ENCODE results near the gene ALDH4A1. TPM values are rescaled to one million over a fixed set of nuclear protein-coding genes. Genes with fewer than 3 reads are reported as not detected.

Gene ALDH4A1
- total and polyA plus RNA-seq, 10 of the 15 experiments (the other 5 are each of a cell fraction or from before 2014, with no cell fraction given), result 0.06 to 25.5 (median 13.0) TPM

DNA sequence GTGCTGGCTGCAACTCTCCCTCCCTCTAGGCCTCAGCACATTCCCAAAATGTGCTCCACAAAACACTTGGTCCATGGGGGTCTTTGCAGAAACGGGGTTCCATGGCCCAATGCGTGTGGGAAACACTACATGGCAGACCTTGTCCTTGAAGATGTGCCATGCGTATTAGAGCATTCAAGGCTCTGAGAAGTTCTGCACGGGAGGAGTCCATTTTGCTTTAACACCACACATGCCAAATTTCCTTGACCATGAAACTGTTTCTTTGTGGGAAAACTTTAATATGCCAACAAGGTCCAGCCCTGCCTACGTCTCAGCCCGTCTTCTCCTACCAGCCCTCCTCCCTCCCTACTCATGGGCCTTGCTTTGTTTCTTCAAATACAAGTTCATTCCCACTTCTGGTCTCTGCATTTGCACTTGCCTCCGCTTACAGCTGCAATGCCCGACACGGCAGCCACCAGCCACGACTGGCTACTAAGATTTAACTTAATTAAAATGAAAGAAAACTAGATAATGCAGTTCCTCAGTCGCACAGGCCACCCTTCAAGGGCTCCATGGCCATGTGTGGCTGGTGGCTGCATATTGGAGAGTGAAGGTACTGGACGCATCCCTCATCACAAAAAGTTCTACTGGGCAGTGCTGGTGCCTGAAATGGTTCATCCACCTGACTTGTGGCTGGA, 23.7 kb downstream of the ALDH4A1 start (continued):
- TF ChIP-seq IKZF1 (conservative IDR thresholded peaks at IDR 0.05) (no peak), JUNB (IDR thresholded peaks at IDR 0.05) (no peak), NFYA (IDR thresholded peaks at IDR 0.05; ENCODE audit: borderline replicate concordance, low read depth, low read length) (no peak)
- TF ChIP-seq, protein P1, sequence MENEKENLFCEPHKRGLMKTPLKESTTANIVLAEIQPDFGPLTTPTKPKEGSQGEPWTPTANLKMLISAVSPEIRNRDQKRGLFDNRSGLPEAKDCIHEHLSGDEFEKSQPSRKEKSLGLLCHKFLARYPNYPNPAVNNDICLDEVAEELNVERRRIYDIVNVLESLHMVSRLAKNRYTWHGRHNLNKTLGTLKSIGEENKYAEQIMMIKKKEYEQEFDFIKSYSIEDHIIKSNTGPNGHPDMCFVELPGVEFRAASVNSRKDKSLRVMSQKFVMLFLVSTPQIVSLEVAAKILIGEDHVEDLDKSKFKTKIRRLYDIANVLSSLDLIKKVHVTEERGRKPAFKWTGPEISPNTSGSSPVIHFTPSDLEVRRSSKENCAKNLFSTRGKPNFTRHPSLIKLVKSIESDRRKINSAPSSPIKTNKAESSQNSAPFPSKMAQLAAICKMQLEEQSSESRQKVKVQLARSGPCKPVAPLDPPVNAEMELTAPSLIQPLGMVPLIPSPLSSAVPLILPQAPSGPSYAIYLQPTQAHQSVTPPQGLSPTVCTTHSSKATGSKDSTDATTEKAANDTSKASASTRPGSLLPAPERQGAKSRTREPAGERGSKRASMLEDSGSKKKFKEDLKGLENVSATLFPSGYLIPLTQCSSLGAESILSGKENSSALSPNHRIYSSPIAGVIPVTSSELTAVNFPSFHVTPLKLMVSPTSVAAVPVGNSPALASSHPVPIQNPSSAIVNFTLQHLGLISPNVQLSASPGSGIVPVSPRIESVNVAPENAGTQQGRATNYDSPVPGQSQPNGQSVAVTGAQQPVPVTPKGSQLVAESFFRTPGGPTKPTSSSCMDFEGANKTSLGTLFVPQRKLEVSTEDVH (IDR thresholded peaks at IDR 0.05; ENCODE audit: low read depth, partially characterized antibody), result no peak

DNA sequence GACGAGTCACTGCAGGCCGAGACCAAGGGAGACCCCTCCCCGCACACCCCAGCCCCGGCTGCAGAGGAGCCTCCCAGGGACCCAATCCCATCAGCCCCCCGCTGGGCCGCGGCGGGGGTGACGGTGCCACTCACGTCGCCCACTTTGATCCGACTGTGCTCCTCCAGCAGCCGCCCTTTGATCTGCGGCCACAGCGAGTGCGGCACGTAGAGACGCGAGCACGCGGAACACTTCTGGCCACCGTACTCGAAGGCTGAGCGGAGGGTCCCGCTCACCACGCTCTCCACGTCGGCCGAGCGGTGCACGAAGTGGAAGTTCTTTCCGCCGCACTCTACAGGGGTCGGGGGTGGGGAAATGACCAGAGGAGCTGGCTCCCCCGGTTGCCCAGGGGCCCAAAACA, 25.1 kb downstream of the ALDH4A1 start:
- no peak overlapping the region for H3K27ac ChIP-seq (ENCODE audit: control insufficient read depth, insufficient read depth)
- no peaks in the 10 kb centered on the region for H3K36me3 ChIP-seq (ENCODE audit: control insufficient read depth in 2 of 2, insufficient read depth in 2 of 2, low read length in 1 of 2)
- H3K9me3 ChIP-seq (replicated peaks; ENCODE audit: control insufficient read depth, insufficient read depth, low read length), result no peaks in the 10 kb centered on the region
- intact Hi-C loops (cut with micrococcal nuclease; ENCODE audit: unreplicated experiment) (loop anchor here (5.0 kb wide), 1 partner anchor 280 kb away; no protein-coding TSS in a partner anchor), in situ Hi-C loops (cut with MboI) (no loop called here)
- ATAC-seq, result no peak
- no peaks in the 10 kb centered on the region; the same call in 1 of the 2 replicates for H4K20me1 ChIP-seq (ENCODE audit: control insufficient read depth, insufficient read depth)
- ChIA-PET RAD21 (ENCODE audit: unreplicated experiment) (no interaction called here), SMC1A (ENCODE audit: uncharacterized antibody, unreplicated experiment) (no interaction called here), POLR2A (no interaction called here), CTCF (no interaction called here)
- DNase-seq (ENCODE audit: low read depth, low spot score), result no peak
- no peak overlapping the region for H3K4me2 ChIP-seq (ENCODE audit: control insufficient read depth, insufficient read depth)
- H3K9ac ChIP-seq (ENCODE audit: control insufficient read depth, insufficient read depth, low read length), result no peak overlapping the region
- BruUV-seq (replicated peaks), result no TSS peak
- no peaks in the 10 kb centered on the region for H3K27me3 ChIP-seq (replicated peaks in 1 of 2; ENCODE audit: control insufficient read depth in 2 of 2, insufficient read depth in 2 of 2, low read length in 1 of 2)
- 89% methylated on average over 23 of the region's 35 CpGs for WGBS (ENCODE audit: insufficient coverage, insufficient replicate concordance, low lambda C conversion rate, missing lambda C conversion rate)
- no peaks in the 10 kb centered on the region for H3K4me1 ChIP-seq (ENCODE audit: control insufficient read depth, insufficient read depth, low read length)
- no peak for FAIRE-seq
- no peaks in the 10 kb centered on the region for H3K79me2 ChIP-seq (ENCODE audit: control insufficient read depth, insufficient read depth, low read length)
- no peak overlapping the region for H2AFZ ChIP-seq (ENCODE audit: control insufficient read depth, low read depth, low read length)
- H3K4me3 ChIP-seq, result no peak overlapping the region
- TF ChIP-seq SREBF1 (IDR thresholded peaks at IDR 0.05; ENCODE audit: low read length) (no peak), NBN (IDR thresholded peaks at IDR 0.05) (no peak), NR2F1 (conservative IDR thresholded peaks at IDR 0.05) (no peak), POLR2AphosphoS5 (IDR thresholded peaks at IDR 0.05; ENCODE audit: low read length) (no peak), PML (IDR thresholded peaks at IDR 0.05; ENCODE audit: low read length) (no peak), TCF3 (IDR thresholded peaks at IDR 0.05; ENCODE audit: borderline replicate concordance, insufficient read depth, low read depth, low read length) (no peak), MEF2B (IDR thresholded peaks at IDR 0.05; ENCODE audit: partially characterized antibody, poor library complexity, severe bottlenecking) (no peak)
- TF ChIP-seq, protein P2, sequence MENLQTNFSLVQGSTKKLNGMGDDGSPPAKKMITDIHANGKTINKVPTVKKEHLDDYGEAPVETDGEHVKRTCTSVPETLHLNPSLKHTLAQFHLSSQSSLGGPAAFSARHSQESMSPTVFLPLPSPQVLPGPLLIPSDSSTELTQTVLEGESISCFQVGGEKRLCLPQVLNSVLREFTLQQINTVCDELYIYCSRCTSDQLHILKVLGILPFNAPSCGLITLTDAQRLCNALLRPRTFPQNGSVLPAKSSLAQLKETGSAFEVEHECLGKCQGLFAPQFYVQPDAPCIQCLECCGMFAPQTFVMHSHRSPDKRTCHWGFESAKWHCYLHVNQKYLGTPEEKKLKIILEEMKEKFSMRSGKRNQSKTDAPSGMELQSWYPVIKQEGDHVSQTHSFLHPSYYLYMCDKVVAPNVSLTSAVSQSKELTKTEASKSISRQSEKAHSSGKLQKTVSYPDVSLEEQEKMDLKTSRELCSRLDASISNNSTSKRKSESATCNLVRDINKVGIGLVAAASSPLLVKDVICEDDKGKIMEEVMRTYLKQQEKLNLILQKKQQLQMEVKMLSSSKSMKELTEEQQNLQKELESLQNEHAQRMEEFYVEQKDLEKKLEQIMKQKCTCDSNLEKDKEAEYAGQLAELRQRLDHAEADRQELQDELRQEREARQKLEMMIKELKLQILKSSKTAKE (IDR thresholded peaks at IDR 0.05; ENCODE audit: low read depth, poor library complexity, severe bottlenecking), result no peak
- TF ChIP-seq, protein P3, sequence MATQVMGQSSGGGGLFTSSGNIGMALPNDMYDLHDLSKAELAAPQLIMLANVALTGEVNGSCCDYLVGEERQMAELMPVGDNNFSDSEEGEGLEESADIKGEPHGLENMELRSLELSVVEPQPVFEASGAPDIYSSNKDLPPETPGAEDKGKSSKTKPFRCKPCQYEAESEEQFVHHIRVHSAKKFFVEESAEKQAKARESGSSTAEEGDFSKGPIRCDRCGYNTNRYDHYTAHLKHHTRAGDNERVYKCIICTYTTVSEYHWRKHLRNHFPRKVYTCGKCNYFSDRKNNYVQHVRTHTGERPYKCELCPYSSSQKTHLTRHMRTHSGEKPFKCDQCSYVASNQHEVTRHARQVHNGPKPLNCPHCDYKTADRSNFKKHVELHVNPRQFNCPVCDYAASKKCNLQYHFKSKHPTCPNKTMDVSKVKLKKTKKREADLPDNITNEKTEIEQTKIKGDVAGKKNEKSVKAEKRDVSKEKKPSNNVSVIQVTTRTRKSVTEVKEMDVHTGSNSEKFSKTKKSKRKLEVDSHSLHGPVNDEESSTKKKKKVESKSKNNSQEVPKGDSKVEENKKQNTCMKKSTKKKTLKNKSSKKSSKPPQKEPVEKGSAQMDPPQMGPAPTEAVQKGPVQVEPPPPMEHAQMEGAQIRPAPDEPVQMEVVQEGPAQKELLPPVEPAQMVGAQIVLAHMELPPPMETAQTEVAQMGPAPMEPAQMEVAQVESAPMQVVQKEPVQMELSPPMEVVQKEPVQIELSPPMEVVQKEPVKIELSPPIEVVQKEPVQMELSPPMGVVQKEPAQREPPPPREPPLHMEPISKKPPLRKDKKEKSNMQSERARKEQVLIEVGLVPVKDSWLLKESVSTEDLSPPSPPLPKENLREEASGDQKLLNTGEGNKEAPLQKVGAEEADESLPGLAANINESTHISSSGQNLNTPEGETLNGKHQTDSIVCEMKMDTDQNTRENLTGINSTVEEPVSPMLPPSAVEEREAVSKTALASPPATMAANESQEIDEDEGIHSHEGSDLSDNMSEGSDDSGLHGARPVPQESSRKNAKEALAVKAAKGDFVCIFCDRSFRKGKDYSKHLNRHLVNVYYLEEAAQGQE (IDR thresholded peaks at IDR 0.05; ENCODE audit: low read depth, low read length), result no peak
